ENCODE measurements around the gene TXNRD3.

GRCh38 chr3:126618760-126619159 is 36.2 kb downstream of the TXNRD3 start:
- TF ChIP-seq CTCF (IDR thresholded peaks at IDR 0.05) (no peak), RAD21 (IDR thresholded peaks at IDR 0.05; ENCODE audit: low read length) (no peak), USF2 (IDR thresholded peaks at IDR 0.05; ENCODE audit: borderline replicate concordance, low read depth, low read length) (no peak), IRF3 (IDR thresholded peaks at IDR 0.05; ENCODE audit: low read depth, low read length) (no peak), EZH2phosphoT487 (IDR thresholded peaks at IDR 0.05; ENCODE audit: borderline replicate concordance, low read depth) (no peak), POLR2AphosphoS5 (IDR thresholded peaks at IDR 0.05; ENCODE audit: low read depth, low read length) (no peak)
